Endothelial cell of umbilical vein (primary cell): Measurements from ENCODE around the gene PARP1. TPM values are rescaled to one million over a fixed set of nuclear protein-coding genes. Genes with fewer than 3 reads are reported as not detected.

ENCODE experiments used
- BruUV-seq: library from RNA; stranded (reverse); fragments of 400-500 nt; replicated peaks from 2 replicates; lab custom pipeline; 2021; lab: Mats Ljungman, UMichigan
- CTCF ChIA-PET: fragments of 300-600, 350-600 bp; sonication (Branson Sonifier 250); formaldehyde crosslinking; loops from one replicate; lab custom pipeline; 2021; ENCODE audit warnings: antibody characterized with exemption, inconsistent platforms; lab: Charles Lee
- POLR2A ChIA-PET: fragments of 300-600, 350-600 bp; sonication (Branson Sonifier 250); formaldehyde crosslinking; loops from one replicate; lab custom pipeline; 2021; ENCODE audit warnings: antibody characterized with exemption, inconsistent platforms; lab: Charles Lee
- DNase-seq: peaks from one replicate; pipeline ENCODE4 v3.0.0-alpha.2; 2011; ENCODE audit warnings: low read depth, low spot score
- FAIRE-seq: peaks from 2 replicates; lab custom pipeline; 2011; peaks lifted over from hg19 to GRCh38; lab: Jason Lieb, UNC
- H2AFZ ChIP-seq: 2 replicates; pipeline ENCODE4 v1.6.0; 2012; ENCODE audit warnings: low read depth, low read length, control low read depth, inconsistent platforms
- H3K27ac ChIP-seq: 2 replicates; pipeline ENCODE4 v1.5.1; 2011; ENCODE audit warnings: low read depth, mild to moderate bottlenecking, control low read depth, low read length, moderate library complexity; ENCODE audit not compliant: insufficient read depth
- H3K27me3 ChIP-seq, 2 experiments: 2 replicates each; pipeline versions ENCODE4 v1.6.0 to v1.6.1; 2011; ENCODE audit warnings: low read length in 2 of 2, mixed read lengths in 1 of 2; ENCODE audit not compliant: control insufficient read depth in 2 of 2, insufficient read depth in 2 of 2
- H3K36me3 ChIP-seq, 2 experiments: 2 replicates in 1 of 2; 3 replicates in 1 of 2; pipeline ENCODE4 v1.5.1; 2011; ENCODE audit warnings: low read length in 2 of 2, mild to moderate bottlenecking in 1 of 2, moderate library complexity in 1 of 2; ENCODE audit not compliant: control insufficient read depth in 2 of 2, insufficient read depth in 2 of 2; ENCODE audit errors: extremely low read depth in 1 of 2
- H3K4me1 ChIP-seq: 3 replicates; pipeline ENCODE4 v1.5.1; 2011; ENCODE audit warnings: mild to moderate bottlenecking, low read length; ENCODE audit not compliant: control insufficient read depth, insufficient read depth; ENCODE audit errors: extremely low read depth
- H3K4me2 ChIP-seq: 2 replicates; pipeline ENCODE4 v1.6.1; 2011; ENCODE audit warnings: low read length, control low read depth, mixed read lengths; ENCODE audit not compliant: insufficient read depth
- H3K4me3 ChIP-seq, 3 experiments: fragments of 200-600 bp in 1 of 3; sonication (generic), shearing (Covaris generic) in 1 of 3; replicated peaks in 1 of 3; 2 replicates each; pipeline ENCODE4 v1.5.1; 2011 to 2016; ENCODE audit warnings: control low read depth in 3 of 3, low read length in 3 of 3, mild to moderate bottlenecking in 2 of 3, inconsistent platforms in 1 of 3, low read depth in 1 of 3, moderate library complexity in 1 of 3; ENCODE audit not compliant: insufficient read depth in 1 of 3
- H3K79me2 ChIP-seq: 2 replicates; pipeline ENCODE4 v1.6.0; 2012; ENCODE audit warnings: low read length, inconsistent platforms; ENCODE audit not compliant: control insufficient read depth, insufficient read depth
- H3K9ac ChIP-seq: replicated peaks from 2 replicates; pipeline ENCODE3; 2011; ENCODE audit warnings: low read length, control low read depth; ENCODE audit not compliant: insufficient read depth; ENCODE audit errors: extremely low read depth
- H3K9me1 ChIP-seq: replicated peaks from 3 replicates; pipeline ENCODE4 v1.6.0; 2011; ENCODE audit warnings: mild to moderate bottlenecking, low read length; ENCODE audit not compliant: control insufficient read depth, insufficient read depth; ENCODE audit errors: extremely low read depth
- H3K9me3 ChIP-seq: replicated peaks from 2 replicates; pipeline ENCODE4 v1.5.1; 2012; ENCODE audit warnings: low read length, inconsistent platforms; ENCODE audit not compliant: control insufficient read depth, insufficient read depth
- H4K20me1 ChIP-seq: replicated peaks from 2 replicates; pipeline ENCODE3; 2011; ENCODE audit warnings: mild to moderate bottlenecking, low read length; ENCODE audit not compliant: control insufficient read depth, insufficient read depth; ENCODE audit errors: extremely low read depth
- EZH2 ChIP-seq: IDR thresholded peaks from 2 replicates; pipeline ENCODE4 v1.6.1; 2012; ENCODE audit warnings: borderline replicate concordance, low read depth, mild to moderate bottlenecking, moderate library complexity, low read length, inconsistent platforms; ENCODE audit not compliant: severe bottlenecking
- FOS ChIP-seq: IDR thresholded peaks from 2 replicates; pipeline ENCODE4 v1.6.1; 2011; ENCODE audit warnings: mild to moderate bottlenecking, low read length, moderate library complexity, borderline replicate concordance; ENCODE audit not compliant: insufficient read depth
- GATA2 ChIP-seq: IDR thresholded peaks from 2 replicates; pipeline ENCODE4 v1.7.0; 2011; ENCODE audit warnings: low read depth, mild to moderate bottlenecking, moderate library complexity, mixed read lengths, low read length; ENCODE audit not compliant: insufficient read length, insufficient read depth
- JUN ChIP-seq: IDR thresholded peaks from 2 replicates; pipeline ENCODE4 v1.6.1; 2011; ENCODE audit warnings: borderline replicate concordance, low read depth; ENCODE audit not compliant: insufficient read length, insufficient read depth
- MAX ChIP-seq: IDR thresholded peaks from 2 replicates; pipeline ENCODE4 v1.6.1; 2011; ENCODE audit not compliant: insufficient read depth, insufficient read length
- MYC ChIP-seq: IDR thresholded peaks from one replicate; pipeline ENCODE4 v1.6.1; 2011; ENCODE audit warnings: mild to moderate bottlenecking, low read depth, low read length
- POLR2A ChIP-seq: IDR thresholded peaks from 2 replicates; pipeline ENCODE4 v1.6.1; 2012; ENCODE audit warnings: low read depth, mild to moderate bottlenecking, control low read depth, low read length
- POLR2AphosphoS5 ChIP-seq: IDR thresholded peaks from 2 replicates; pipeline ENCODE4 v1.6.1; 2012; ENCODE audit warnings: low read depth, mild to moderate bottlenecking, control low read depth, low read length, moderate library complexity; ENCODE audit not compliant: insufficient read depth
- dilution Hi-C: fragments of 300-500 bp; cut with MboI; formaldehyde crosslinking; loops from one replicate; pipeline ENCODE4 v1.15.0; 2019; ENCODE audit warnings: low sequenced_read_pairs; ENCODE audit not compliant: extremely low pct_ligation_motif_present
- intact Hi-C: fragments of 100-400 bp; cut with micrococcal nuclease; formaldehyde crosslinking; loops from one replicate; pipeline ENCODE4 v1.10.0; 2022
- polyA plus RNA-seq, 4 experiments: library from polyadenylated mRNA; depleted of rRNA in 3 of 4; stranded (reverse) in 3 of 4; unstranded in 1 of 4; fragments of >200 nt; gene quantifications; 2 replicates each; pipeline versions ENCODE4 v1.2.1 to v1.2.3, GENCODE V29; 2011 to 2012; ENCODE audit warnings: missing spikeins in 1 of 4
- total RNA-seq: library from RNA; stranded (reverse); gene quantifications from 2 replicates; pipeline ENCODE4 v1.2.3, GENCODE V29; 2021
- TF ChIP-seq, protein P1 (sequence below), 2 donors: IDR thresholded peaks; 1 replicate in 1 of 2; 2 replicates in 1 of 2; pipeline ENCODE4 v1.5.1; 2011; ENCODE audit warnings: low read length in 2 of 2, mild to moderate bottlenecking in 2 of 2, moderate library complexity in 2 of 2, control low read depth in 1 of 2, inconsistent platforms in 1 of 2, low read depth in 1 of 2; ENCODE audit not compliant: insufficient read depth in 1 of 2; ENCODE audit errors: extremely low read depth in 1 of 2

The PARP1 gene
- total and polyA plus RNA-seq, 2 donors (not counting 3 experiments of a cell fraction or from before 2014, with no cell fraction given) = 136 to 160 TPM

DNA sequence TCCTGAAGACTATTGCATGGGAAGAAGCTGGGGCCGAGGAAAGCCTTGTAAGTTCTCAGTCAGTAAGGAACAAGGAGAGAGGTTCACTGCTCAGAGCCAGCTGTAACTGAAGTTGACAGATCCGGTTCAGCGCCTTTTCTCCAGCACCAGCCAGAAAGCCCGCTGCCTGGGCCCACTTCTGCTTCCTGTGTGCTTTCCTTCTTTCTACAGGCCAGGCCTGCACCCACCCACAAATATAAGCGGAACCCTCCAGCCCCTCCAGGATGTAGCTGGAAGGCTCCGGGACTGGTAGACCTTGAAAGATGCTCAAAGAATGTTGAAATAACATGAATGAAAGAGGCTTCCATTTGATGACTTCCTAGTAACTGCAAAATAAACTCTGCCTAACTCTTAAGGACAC lies 38.8 kb downstream of the PARP1 start:
- H3K9ac ChIP-seq = no peak overlapping the region
- no peak overlapping the region for H3K4me3 ChIP-seq
- H3K79me2 ChIP-seq = no peaks in the 10 kb centered on the region
- dilution Hi-C loops = no loop called here
- H3K9me1 ChIP-seq = no peaks in the 10 kb centered on the region
- no TSS peak for BruUV-seq
- peaks cover 13 to 40% of the 10 kb centered on the region in 2 experiments for H3K36me3 ChIP-seq
- no peak overlapping the region for H3K27ac ChIP-seq
- H4K20me1 ChIP-seq = no peaks in the 10 kb centered on the region
- CTCF ChIA-PET = interaction anchor here (1.3 kb wide), 1 partner anchor 244 kb away, joined by 3 read pairs; no protein-coding TSS in a partner anchor
- TF ChIP-seq MAX = no peak
- no peak for TF ChIP-seq POLR2A
- no peak for TF ChIP-seq FOS
- TF ChIP-seq EZH2 = no peak
- TF ChIP-seq JUN = no peak
- TF ChIP-seq POLR2AphosphoS5 = no peak
- TF ChIP-seq GATA2 = no peak
- no peak for TF ChIP-seq MYC
- TF ChIP-seq, protein P1, sequence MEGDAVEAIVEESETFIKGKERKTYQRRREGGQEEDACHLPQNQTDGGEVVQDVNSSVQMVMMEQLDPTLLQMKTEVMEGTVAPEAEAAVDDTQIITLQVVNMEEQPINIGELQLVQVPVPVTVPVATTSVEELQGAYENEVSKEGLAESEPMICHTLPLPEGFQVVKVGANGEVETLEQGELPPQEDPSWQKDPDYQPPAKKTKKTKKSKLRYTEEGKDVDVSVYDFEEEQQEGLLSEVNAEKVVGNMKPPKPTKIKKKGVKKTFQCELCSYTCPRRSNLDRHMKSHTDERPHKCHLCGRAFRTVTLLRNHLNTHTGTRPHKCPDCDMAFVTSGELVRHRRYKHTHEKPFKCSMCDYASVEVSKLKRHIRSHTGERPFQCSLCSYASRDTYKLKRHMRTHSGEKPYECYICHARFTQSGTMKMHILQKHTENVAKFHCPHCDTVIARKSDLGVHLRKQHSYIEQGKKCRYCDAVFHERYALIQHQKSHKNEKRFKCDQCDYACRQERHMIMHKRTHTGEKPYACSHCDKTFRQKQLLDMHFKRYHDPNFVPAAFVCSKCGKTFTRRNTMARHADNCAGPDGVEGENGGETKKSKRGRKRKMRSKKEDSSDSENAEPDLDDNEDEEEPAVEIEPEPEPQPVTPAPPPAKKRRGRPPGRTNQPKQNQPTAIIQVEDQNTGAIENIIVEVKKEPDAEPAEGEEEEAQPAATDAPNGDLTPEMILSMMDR (IDR thresholded peaks at IDR 0.05; ENCODE audit: extremely low read depth in 1 of 2, insufficient read depth in 1 of 2, low read depth in 1 of 2, low read length in 2 of 2) = no peak
- H2AFZ ChIP-seq = no peak overlapping the region
- FAIRE-seq (no peak), DNase-seq (no peak)
- no peak overlapping the region for H3K4me2 ChIP-seq
- intact Hi-C loops = no loop called here
- peaks cover 6% of the 10 kb centered on the region for H3K4me1 ChIP-seq
- no peaks in the 10 kb centered on the region for H3K27me3 ChIP-seq
- POLR2A ChIA-PET = no interaction called here
- H3K9me3 ChIP-seq = no peaks in the 10 kb centered on the region
